Thyroid gland (tissue), 4 donors: ENCODE data around the gene BEND6.

Experiments
- CTCF ChIP-seq, 6 experiments: fragments of 200-600 bp in 3 of 6; fragments of 450-650 bp in 3 of 6; sonication (generic) in 3 of 6; IDR thresholded peaks; one replicate each; pipeline ENCODE4 v1.5.1; 2016 to 2019; ENCODE audit warnings: antibody characterized with exemption in 6 of 6, mild to moderate bottlenecking in 2 of 6, inconsistent platforms in 1 of 6, moderate library complexity in 1 of 6
- POLR2A ChIP-seq, 2 donors: fragments of 450-650 bp; IDR thresholded peaks; one replicate each; pipeline ENCODE4 v1.6.1; 2017; ENCODE audit warnings: antibody characterized with exemption in 2 of 2, mild to moderate bottlenecking in 2 of 2, moderate library complexity in 1 of 2

GRCh38 chr6:57026001-57026400 is 71.1 kb downstream of the BEND6 start:
- TF ChIP-seq POLR2A (IDR thresholded peaks at IDR 0.05): no peak
- no peak for TF ChIP-seq CTCF (IDR thresholded peaks at IDR 0.05)
